Ramos (cell line): ENCODE measurements around the gene LPAR5.

ENCODE experiments used
- in situ Hi-C: fragments of 300-500 bp; cut with MboI; formaldehyde crosslinking; loops from one replicate; pipeline ENCODE4 v1.14.3; 2022; ENCODE audit warnings: low sequenced_read_pairs; ENCODE audit not compliant: unreplicated experiment

LPAR5 gene

GRCh38 chr12:6569786-6570185 is 66.0 kb downstream of the LPAR5 start:
- in situ Hi-C loops: no loop called here

GRCh38 chr12:6569312-6569711 is 66.4 kb downstream of the LPAR5 start:
- in situ Hi-C loops: no loop called here
